HG03066 (cell line): ENCODE data around the gene LMX1B.
"Not testable (repeated sequence)": the region's sequence is repeated elsewhere in the genome, so short reads cannot be mapped to it uniquely, and the experiment has no call there.

Source experiments
- ATAC-seq: cut with Tn5 transposase; IDR thresholded peaks from one replicate; pipeline ENCODE4 v1.9.1; 2021; ENCODE audit warnings: low read depth; ENCODE audit not compliant: unreplicated experiment

The LMX1B gene

DNA sequence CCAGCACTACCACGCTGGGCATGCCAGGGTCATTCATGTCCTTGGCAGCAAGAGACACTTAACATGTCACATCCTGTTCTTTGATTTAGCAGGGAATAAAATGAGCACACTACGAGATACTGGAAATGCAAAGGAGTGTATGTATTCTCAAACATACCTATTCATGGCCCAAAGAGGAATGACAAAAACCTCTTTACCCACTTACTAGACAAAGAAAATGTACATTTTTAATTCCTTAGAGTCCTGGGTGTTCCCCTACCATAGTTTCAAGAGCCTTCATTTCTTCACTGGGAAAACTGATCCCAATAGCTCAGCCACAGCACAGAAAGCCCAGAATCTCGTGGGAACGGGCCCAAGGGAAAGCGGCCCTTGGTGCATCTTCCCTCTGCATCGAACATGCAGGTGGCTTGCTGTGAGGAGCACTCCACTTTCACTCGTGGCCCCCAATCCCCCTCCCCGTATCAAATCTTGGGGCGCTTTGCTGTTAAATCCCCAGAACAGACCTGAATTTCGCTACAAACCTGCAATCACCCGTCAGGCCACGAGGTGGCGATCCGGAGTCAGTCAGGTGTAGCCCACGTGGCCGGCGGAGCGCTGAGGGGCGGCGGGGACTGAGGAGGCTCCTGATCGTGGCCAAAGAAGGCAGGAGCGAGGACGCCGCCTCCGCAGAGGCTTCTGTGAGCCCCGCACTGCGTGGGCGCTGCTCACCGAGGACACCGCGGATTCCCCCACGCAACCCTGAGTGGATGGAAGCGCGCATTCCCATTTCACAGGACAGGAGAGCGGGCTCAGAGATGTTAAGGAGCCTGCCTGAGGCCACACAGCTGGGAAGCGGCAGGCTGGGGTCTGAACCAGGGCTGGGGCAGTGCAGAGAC is 91.4 kb downstream of the LMX1B start:
- no peak for ATAC-seq

DNA sequence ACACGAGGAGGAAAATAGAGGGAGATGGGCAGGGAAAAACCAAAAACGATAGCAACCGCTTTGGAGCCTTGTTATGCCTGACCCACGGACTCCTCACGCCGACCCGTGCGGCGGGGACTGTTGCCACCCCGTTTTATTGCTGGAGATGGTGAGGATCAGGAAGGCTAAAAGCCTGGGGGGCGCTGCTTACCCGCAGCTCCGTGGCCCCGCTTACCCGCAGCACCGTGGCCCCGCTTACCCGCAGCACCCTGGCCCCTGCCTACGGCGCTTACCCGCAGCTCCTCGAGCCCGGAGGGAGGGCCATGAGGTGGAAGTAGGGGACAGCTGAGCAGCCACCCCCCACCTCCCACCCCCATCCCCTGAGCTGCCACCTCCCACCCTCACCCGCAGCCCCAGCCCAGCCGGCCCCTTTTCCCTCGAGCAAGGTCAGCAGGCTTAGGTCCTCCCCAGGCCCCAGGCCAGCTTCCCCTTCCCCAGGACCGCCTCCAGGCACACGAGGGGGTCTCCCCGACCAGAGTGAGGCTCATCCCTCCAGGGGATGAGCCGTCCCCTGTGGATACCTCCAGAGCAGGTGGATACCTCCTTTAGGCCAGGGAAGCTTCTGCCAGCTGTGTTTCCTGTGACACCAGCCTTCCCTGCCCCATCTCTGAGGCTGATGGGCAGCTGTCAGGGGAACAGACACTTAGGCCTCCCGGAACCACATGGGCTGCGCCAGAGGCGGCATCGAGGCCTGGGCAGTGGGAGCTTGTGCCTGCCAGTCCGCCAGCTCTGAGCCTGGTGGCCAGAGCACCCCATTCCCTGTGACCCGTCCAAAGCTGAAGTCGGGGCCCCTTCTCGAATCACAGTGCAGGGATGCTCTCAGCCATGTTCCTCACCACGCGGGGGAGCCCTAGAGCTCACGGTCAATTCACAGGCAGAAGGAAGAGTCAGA is 92.3 kb downstream of the LMX1B start:
- ATAC-seq, result no peak

DNA sequence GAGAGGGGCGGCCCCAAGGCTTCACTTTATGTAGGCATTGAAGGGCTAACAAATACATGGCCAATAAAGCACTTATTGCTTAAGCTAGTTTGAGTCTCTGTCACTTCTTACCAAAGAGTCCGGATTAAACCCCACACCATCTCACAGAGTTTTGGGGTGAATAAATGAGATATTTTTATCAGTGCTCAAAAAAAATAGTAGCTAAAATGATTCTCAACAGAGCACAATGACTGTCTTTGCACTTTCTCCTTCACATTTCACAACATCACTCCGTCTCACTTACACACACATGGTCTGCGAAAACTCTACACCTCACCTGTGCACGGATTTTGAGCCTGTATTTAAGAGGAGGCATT is 92.9 kb downstream of the LMX1B start:
- no peak for ATAC-seq

DNA sequence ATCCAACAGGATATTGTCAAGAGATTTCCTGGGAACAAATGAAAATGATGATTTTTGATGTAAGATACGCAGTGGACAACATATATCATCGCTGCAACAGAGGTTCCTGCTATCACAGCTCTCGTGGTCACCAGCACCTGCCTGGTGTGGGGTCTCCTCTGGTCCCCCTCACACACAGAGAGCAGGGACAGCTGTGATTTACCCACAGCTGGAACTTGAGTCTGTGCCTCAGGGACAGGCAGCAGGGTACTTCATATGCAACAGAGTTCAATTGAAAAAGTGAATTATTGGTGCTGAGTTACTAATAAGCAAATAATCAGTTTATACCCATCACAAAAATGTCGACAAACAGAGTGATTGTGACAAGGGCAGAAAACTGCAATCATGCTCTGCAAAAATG is 93.4 kb downstream of the LMX1B start:
- no peak for ATAC-seq

DNA sequence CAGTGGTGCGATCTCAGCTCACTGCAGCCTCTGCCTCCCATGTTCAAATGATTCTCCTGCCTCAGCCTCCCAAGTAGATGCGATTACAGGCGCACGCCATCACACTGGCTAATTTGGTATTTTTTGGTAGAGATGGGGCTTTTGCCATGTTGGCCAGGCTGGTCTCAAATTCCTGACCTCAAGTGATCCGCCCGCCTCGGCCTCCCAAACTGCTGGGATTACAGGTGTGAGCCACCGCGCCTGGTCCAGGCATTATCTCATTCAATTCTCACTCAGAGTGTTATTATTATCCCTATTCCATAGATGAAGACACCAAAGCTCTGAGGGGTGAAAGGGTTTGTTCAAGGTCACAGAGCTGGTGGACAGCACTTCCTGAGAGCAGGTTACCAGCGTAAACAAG is 94.0 kb downstream of the LMX1B start:
- not testable (repeated sequence) for ATAC-seq

DNA sequence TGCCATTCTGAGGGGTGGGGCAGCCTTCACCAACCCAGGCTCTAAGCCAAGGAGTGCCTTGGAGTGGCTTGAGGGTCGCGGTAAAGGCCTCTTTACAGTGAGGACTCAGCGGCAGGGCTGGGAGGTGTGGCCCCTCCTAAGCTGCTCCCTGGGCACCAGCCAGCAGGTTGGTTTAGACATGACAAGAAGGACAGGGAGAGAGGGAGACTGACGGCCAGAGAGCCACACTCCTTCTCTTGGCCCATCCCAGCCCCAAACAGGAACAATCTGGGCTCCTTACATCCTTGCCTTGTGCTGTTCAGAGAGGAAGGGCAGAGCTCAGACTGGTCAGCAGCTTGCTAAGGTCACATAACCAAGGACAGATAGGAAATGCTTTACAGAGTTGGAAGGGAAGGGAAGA is 94.5 kb downstream of the LMX1B start:
- ATAC-seq, result no peak

DNA sequence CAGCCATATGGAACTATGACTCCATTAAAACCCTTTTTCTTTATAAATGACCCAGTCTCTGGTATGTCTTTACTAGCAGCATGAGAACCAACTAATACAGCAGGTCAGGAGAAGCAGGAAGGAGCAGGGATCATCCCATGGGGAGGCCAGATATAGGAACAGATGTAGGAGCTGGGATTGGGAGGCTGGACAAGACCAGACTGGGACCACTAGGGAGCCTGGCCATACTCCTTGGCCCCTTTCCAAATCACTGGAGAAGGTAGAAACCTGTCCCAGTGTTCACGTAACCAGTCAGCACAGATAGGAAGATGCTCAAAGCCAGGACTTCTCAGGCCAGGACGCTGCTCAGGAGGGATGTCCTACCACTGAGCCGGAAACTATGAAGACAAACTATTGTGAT is 95.5 kb downstream of the LMX1B start:
- ATAC-seq, result no peak

DNA sequence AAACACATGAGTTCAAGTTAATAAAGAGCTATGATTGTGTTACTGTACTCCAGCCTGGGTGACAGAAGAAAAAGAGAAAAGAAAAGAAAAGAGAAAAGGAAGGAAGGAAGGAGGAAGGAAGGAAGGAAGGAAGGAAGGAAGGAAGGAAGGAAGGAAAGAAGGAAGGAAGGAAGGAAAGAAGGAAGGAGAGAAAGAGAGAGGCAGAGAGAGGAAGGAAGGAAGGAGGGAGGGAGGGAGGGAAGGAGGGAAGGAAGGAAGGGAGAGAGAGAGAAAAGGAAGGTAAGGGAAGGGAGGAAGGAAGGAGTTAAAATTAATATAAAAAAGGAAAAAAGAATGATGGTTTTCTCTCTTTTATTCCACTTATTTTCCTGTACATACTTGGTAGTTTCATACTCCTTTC is 101.7 kb downstream of the LMX1B start:
- ATAC-seq, result no peak

DNA sequence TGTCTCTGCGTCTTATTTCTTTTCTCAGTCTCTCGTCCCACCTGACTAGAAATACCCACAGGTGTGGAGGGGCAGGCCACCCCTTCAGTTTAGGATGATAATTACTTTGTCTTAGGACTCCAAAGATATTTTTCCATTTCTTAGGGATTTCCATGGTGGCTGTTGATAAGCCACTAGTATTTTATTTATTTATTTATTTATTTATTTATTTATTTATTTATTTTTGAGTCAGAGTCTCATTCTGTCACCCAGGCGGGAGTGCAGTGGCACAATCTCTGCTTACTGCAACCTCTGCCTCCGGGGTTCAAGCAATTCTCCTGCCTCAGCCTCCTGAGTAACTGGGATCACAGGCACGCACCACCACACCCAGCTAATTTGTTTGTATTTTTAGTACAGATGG is 103.7 kb downstream of the LMX1B start:
- ATAC-seq, result not testable (repeated sequence)

DNA sequence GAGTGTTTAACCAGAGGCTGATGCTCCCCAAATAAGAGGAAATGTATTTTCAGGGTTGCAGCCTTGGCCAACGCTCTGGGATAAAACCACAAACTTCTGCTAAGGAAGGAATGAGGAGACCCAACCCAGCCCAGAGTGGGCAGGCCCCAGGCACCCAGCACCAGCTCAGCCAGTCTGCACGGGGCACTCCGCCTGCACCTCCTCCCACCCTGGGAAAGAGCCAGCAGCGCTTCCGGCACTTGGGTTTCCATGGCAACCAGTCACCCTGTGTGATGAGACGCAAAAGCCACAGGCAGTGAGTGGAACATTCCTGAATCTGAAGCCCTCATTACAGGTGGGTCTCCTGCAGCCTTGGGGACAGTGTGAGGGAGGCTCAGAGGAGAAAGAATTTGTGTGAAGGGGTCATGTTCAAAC is 105.9 kb downstream of the LMX1B start:
- ATAC-seq, result peak; percentile 44

DNA sequence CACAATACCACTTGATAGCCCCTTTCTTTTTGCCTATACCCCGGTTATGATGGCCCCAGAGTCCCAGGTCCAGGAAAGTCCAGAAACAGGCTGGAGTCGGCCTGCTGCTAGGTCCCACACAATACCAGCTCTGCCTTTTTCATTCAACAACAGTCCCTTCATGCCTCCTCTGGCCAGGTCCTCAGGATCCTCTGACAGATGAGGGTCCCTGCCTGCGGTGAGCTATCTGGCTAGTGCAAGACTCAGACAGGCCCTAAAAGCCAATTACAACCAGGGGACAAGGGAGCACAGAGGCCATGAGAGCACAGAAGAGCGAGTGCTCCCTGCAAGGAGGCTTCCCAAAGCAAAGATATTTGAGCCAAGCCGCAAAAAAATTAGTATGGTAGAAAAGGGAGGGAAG is 106.3 kb downstream of the LMX1B start:
- no peak for ATAC-seq

DNA sequence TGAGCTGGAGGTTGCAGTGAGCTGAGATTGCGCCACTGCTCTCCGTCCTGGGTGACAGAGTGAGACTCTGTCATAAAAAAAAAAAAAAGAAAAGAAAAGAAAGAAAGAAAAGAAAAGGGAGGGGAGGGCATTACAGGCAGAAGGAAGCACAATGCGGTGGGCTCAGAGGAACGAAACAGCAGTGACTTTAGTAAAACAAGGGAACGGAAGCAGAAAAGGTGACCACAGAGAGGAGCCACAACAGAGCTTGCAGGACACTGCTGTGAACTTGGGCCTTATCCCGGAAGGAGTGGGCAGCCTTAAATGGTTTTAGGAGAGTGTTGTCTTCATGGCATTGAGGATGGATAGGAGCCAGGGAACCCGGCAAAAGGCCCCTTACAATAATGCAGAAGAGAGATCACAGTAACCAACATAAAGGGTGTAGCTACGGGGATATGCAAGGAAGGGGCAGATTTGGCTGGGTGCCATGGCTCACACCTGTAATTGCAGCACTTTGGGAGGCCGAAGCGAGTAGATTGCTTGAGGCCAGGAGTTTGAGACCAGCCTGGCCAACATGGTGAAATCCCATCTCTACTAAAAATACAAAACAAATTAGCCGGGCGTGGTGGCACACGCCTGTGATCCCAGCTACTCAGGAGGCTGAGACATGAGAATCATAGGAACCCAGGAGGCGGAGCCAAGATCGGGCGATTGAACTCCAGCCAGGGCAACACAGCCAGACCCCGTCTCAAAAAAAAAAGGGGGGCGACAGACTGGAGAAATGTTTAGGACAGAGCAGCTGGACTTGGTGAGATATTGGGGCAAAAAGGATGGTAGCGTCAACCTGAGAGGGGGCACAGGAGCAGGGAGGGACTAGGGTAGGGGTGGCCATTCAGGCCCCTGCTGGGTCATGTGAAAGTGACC is 107.2 kb downstream of the LMX1B start:
- no peak for ATAC-seq

DNA sequence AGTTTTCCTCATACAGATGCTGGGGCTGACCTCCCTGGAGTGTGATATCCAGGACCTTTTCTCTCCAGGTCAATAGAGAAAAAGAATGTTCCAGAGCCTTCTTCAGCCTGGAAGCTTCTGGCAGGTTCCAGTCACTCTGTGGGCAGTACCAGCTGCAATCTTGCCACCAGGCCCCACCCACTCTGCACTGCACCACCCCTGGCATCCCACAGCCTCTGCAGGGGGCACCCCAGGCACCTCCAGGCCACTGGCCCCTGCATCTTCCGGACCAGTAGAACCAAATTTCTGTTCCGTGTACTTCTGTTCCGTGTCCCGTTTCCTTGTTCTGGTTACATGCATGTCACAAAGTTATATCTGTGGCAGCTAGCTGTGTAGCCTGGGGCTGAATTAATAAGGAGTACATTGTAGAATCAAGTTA is 107.8 kb downstream of the LMX1B start:
- no peak for ATAC-seq

DNA sequence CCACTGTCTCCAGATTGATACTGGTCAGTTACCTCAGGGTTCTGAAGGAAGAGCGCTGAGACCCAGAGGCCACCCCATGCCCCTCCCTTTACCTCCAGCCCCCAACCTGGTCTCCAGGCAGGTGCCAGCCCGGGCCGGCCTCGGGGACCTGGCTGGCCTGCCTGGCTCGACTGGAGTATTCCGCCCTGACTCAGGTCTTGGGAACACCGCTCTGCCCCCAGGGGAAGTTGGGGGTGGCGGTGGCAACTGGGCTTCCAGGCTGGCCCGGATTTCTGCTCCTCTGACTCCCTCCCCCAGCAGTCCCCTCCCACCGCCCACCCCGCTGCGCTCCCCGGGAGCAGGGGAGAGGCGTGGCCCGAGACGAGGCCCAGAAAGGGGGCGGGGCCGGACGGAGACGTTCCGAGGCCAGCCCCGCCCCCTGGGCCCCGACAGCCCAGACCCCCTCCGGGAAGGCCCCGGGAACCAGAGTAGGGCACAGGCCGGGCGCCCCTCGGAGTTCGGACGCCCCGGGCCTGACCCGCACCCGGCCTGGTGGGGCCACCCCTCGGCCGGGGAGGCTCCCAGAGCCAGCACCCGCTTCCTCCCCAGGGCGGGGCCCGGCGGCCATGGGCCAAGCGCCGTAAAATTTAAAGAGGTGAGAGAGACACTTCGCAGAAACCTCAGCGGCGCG is 108.7 kb downstream of the LMX1B start:
- no peak for ATAC-seq

DNA sequence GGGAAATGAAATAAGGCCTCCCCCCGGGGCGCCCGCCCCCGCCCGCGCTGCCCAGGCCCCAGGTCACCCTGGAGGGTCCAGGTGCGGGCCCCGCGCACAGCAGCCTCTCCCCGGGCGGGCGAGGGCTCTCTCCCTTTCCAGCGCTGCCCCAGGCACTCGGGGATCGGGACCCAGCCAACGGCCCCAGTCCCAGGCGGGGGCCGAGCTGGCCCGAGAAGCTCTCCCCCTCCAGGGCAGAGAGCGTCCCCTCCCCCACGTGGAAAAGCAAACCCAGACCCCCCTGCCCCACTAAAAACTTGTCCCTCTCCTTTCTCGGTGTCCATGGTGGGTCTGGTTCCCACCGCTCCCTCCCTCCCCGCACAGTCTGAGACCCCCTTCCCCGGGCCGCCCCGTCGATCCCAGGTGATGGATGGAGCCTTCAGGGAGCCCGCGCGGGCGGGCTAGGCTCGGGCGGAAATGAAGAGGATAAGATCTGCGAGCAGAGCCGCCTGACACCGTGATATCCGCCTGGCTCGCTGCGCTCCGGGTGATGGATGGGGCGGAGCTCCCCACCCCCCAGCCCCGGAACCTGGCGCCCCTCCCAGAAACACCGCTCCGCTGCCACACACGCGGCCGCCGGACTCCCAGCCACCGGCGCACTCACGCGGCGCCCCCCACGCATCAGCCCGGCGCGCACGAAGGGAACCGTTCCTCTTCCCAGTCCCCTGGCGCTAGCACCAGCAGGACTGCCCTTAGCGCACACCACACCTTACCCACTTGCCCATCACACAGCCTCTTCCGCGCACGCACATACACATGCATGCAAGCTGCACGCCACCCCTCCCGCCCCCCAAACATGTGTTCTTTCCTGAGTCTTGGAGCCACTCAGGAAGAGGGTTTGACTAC is 109.4 kb downstream of the LMX1B start:
- ATAC-seq, result no peak

DNA sequence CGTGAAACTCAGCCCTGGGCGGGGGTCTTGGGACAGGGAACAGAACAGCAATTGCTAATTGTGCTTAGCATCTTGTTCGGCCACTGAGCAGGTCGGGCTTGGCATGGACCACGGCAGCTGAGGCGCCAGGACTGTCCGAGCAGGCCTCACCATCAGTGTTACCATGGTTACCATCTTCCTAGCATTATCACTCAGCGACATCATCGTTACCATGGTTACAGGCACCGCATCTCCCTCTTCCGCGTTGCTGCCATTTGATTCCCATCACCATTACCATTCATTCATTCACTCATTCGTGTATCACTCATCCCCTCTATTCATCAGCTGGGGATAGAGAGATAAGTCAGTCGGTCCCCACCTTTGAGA is 110.1 kb downstream of the LMX1B start:
- no peak for ATAC-seq

DNA sequence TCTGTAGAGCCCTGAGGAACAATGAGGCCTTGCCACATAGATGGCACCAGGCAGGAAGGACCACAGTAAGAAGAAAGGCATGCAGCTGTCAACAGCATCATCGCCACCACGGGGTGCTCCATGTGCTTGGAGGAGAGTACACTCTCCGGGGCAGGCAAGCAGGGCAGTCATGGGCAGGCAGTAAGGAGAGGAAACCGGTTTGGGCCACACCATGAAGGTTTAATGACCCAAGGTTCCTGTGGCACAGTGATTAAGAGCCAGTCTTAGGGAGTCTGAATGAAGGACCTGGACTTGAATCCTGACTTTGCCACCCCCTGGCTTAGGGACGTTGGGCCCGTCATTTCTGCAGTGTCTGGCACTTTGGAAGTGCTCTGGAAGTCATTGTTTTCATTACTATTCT is 110.5 kb downstream of the LMX1B start:
- no peak for ATAC-seq

DNA sequence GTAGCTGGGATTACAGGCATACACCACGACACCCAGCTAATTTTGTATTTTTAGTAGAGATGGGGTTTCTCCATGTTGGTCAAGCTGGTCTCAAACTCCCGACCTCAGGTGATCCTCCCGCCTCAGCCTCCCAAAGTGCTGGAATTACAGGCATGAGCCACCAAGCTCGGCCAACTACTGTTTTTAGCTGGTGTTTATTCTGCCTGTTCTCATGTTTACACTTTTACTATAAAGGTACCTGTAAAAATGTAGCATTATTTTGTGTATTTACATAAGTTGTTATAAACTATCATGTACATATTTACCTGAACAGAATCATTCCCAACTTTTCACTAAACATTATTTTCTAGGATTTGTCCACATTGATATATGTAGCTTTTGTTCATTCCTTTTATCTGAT is 111.8 kb downstream of the LMX1B start:
- ATAC-seq, result not testable (repeated sequence)

DNA sequence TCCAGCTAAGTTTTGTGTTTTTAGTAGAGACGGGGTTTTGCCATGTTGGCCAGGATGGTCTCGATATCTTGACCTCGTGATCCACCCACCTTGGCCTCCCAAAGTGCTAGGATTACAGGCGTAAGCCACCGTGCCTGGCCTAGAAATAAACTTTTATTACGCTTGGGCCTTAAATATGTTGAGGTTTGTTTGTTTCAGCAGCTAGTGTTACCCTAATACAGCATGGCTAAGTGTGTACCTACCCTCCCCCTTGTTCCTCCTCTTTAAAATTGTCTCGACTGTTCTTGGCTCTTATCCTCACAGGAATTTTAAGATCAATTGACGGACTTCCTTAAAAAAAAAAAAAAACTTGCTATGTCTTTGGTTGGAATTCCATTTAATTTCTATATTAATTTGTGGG is 114.5 kb downstream of the LMX1B start:
- not testable (repeated sequence) for ATAC-seq
